Pancreas (tissue), 10 donors: ENCODE measurements around the gene SALL1. TPM values are rescaled to one million over a fixed set of nuclear protein-coding genes. Genes with fewer than 3 reads are reported as not detected.

Source experiments
- ATAC-seq, 4 donors: fragments of 200-7000 bp; cut with Tn5 transposase; one replicate each; pipeline versions ENCODE4 v1.8.0 to v1.9.1; 2020; ENCODE audit warnings: mild to moderate bottlenecking in 4 of 4, moderate library complexity in 4 of 4
- DNase-seq, 6 donors: peaks; one replicate each; pipeline ENCODE4 v3.0.0-alpha.2; 2020
- FAIRE-seq: peaks from 2 replicates; lab custom pipeline; 2012; peaks lifted over from hg19 to GRCh38; lab: Jason Lieb, UNC
- H3K27ac ChIP-seq, 4 donors: fragments of 200-600 bp; sonication (generic); 1 replicate in 3 of 4; 2 replicates in 1 of 4; pipeline versions ENCODE4 v1.5.0 to v1.8.0; 2020
- H3K27me3 ChIP-seq, 4 donors: fragments of 200-600 bp; one replicate each; pipeline ENCODE4 v1.8.0; 2021
- H3K36me3 ChIP-seq, 3 donors: fragments of 200-600 bp; sonication (generic) in 1 of 3; one replicate each; pipeline versions ENCODE4 v1.5.0 to v1.8.0; 2020 to 2021
- H3K4me1 ChIP-seq, 3 donors: fragments of 200-600 bp; one replicate each; pipeline ENCODE4 v1.8.0; 2021
- H3K4me3 ChIP-seq, 4 donors: fragments of 200-600 bp; sonication (generic) in 2 of 4; one replicate each; pipeline versions ENCODE4 v1.5.0 to v1.8.0; 2020 to 2021
- H3K9me3 ChIP-seq, 4 donors: fragments of 200-600 bp; one replicate each; pipeline ENCODE4 v1.8.0; 2021
- CTCF ChIP-seq, 4 donors: fragments of 200-600 bp; sonication (generic) in 3 of 4; IDR thresholded peaks; one replicate each; pipeline versions ENCODE4 v1.5.0 to v1.8.0; 2021; ENCODE audit warnings: antibody characterized with exemption in 4 of 4
- WGBS, 2 donors: extraction: QIAGEN DNeasy Blood & Tissue Kit; methylation state at CpG; one replicate each; pipeline ENCODE4 v1.1.7; 2013; 5-methylcytosine and 5-hydroxymethylcytosine counted together
- intact Hi-C, 3 donors: fragments of 100-400 bp; cut with DNase I; formaldehyde crosslinking; loops; one replicate each; pipeline versions ENCODE4 v1.11.1 to v1.14.2; 2022
- polyA plus RNA-seq, 2 donors: library from polyadenylated mRNA; stranded (reverse); fragments of 200-250 nt; gene quantifications; one replicate each; pipeline ENCODE4 v1.2.3, GENCODE V29; 2013
- total RNA-seq, 6 donors: library from RNA; stranded (reverse); fragmentation: NEBNext Ultra II Directional in 4 of 6; extraction: Animal tissue kit (Norgen Biotek cat#: 25700) in 4 of 6; gene quantifications; one replicate each; pipeline versions ENCODE4 v1.2.1 to v1.2.4, GENCODE V29; 2021 to 2023
- donor health status: healthy with polysubstance abuse.
- donor health status: DM: no; HTN: no; CAD: no; lungs with moderate emphysema.
- donor health status: DM: no; HTN: no; CAD: no.
- donor health status: control.
- donor health status: control.
- donor health status: Bipolar disorder and iron deficiency.
- donor health status: DM: yes; HTN: yes; CAD: no.
- donor health status: DM: no; HTN: no; CAD: no.
- donor health status: DM: no; HTN: no; CAD: no.
- donor health status: DM: yes; HTN: yes; CAD: no.

Gene SALL1
- total and polyA plus RNA-seq, 8 donors = 0.39 to 2.0 (median 0.62) TPM

- ATAC-seq = peak in 1 of 4 donors; percentile 8
- intact Hi-C loops = no loop called here
- DNase-seq = no peak
- no peaks in the 10 kb centered on the region for H3K36me3 ChIP-seq
- H3K4me3 ChIP-seq = peak overlapping the region in 2 of 4 donors; percentile 20 to 33
- TF ChIP-seq CTCF (IDR thresholded peaks at IDR 0.05) = no peak
- 3 to 5% methylated on average over 19 to 20 of the region's 20 CpGs for WGBS, 2 donors
- FAIRE-seq = no peak
- no peaks in the 10 kb centered on the region for H3K9me3 ChIP-seq
- no peak overlapping the region for H3K27ac ChIP-seq
- peaks cover 0 to 40% (median 17%) of the 10 kb centered on the region in 4 donors for H3K27me3 ChIP-seq
- peaks cover 4 to 19% (median 17%) of the 10 kb centered on the region in 3 donors for H3K4me1 ChIP-seq
Observed at GRCh38 chr16:51155199-51155607, 4.1 kb upstream of the SALL1 start.

GRCh38 chr16:51154271-51155171 is 3.5 kb upstream of the SALL1 start:
- peaks cover 4 to 19% (median 17%) of the 10 kb centered on the region in 3 donors for H3K4me1 ChIP-seq
- TF ChIP-seq CTCF (IDR thresholded peaks at IDR 0.05) = no peak
- intact Hi-C loops = no loop called here
- no peaks in the 10 kb centered on the region for H3K36me3 ChIP-seq
- peaks cover 0 to 43% (median 20%) of the 10 kb centered on the region in 4 donors for H3K27me3 ChIP-seq
- no peaks in the 10 kb centered on the region for H3K9me3 ChIP-seq
- 15 to 21% methylated on average over 55 of the region's 55 CpGs for WGBS, 2 donors
- H3K27ac ChIP-seq = no peak overlapping the region
- peak overlapping the region in 2 of 4 donors; percentile 20 to 33 for H3K4me3 ChIP-seq
- ATAC-seq (no peak), DNase-seq (no peak), FAIRE-seq (no peak)

- H3K9me3 ChIP-seq = no peaks in the 10 kb centered on the region
- H3K27me3 ChIP-seq = peaks cover 0 to 47% (median 22%) of the 10 kb centered on the region in 4 donors
- FAIRE-seq (no peak), DNase-seq (no peak), ATAC-seq (no peak)
- intact Hi-C loops = no loop called here
- H3K36me3 ChIP-seq = no peaks in the 10 kb centered on the region
- no peak overlapping the region for H3K4me3 ChIP-seq
- WGBS, 2 donors = 12 to 13% methylated on average over 32 of the region's 32 CpGs
- no peak for TF ChIP-seq CTCF (IDR thresholded peaks at IDR 0.05)
- peaks cover 4 to 19% (median 17%) of the 10 kb centered on the region in 3 donors for H3K4me1 ChIP-seq
- H3K27ac ChIP-seq = no peak overlapping the region
Observed at GRCh38 chr16:51153577-51154031, 2.5 kb upstream of the SALL1 start.

- no peak for TF ChIP-seq CTCF (IDR thresholded peaks at IDR 0.05)
- intact Hi-C loops = no loop called here
- H3K4me1 ChIP-seq = peaks cover 4 to 19% (median 17%) of the 10 kb centered on the region in 3 donors
- no peaks in the 10 kb centered on the region for H3K9me3 ChIP-seq
- peak overlapping the region in 3 of 4 donors; percentile 12 to 52 (median 46) for H3K4me3 ChIP-seq
- FAIRE-seq (no peak), ATAC-seq (peak in 3 of 4 donors; percentile 12 to 26 (median 19)), DNase-seq (no peak)
- peak overlapping the region in 1 of 4 donors; percentile 23 for H3K27ac ChIP-seq
- WGBS, 2 donors = 4 to 5% methylated on average over 51 to 60 of the region's 60 CpGs
- peaks cover 0 to 47% (median 22%) of the 10 kb centered on the region in 4 donors for H3K27me3 ChIP-seq
- H3K36me3 ChIP-seq = no peaks in the 10 kb centered on the region
Observed at GRCh38 chr16:51152691-51153576, 1.9 kb upstream of the SALL1 start.
